OCI-LY3 (cell line): ENCODE results near the gene PPP2R3C.
"Not testable (repeated sequence)": the region's sequence is repeated elsewhere in the genome, so short reads cannot be mapped to it uniquely, and the experiment has no call there.

Experiments
- H2AFZ ChIP-seq: fragments of 200-600, 300-600 bp; shearing (Covaris generic); 2 replicates; pipeline ENCODE4 v1.6.0; 2014; ENCODE audit warnings: antibody characterized with exemption, low read depth, low read length
- H3K27ac ChIP-seq: fragments of 200-600, 300-600 bp; sonication (generic); 2 replicates; pipeline ENCODE4 v1.5.1; 2014; ENCODE audit warnings: mild to moderate bottlenecking, low read length, moderate library complexity, mixed read lengths
- H3K27me3 ChIP-seq: fragments of 200-600, 300-600 bp; sonication (generic); 2 replicates; pipeline ENCODE4 v1.6.1; 2014; ENCODE audit warnings: low read depth, low read length, mixed read lengths
- H3K36me3 ChIP-seq: fragments of 200-600, 300-600 bp; sonication (generic); replicated peaks from 2 replicates; pipeline ENCODE3; 2014; ENCODE audit warnings: low read depth, low read length, mixed read lengths
- H3K4me1 ChIP-seq: fragments of 300-600, 200-600 bp; sonication (generic); 2 replicates; pipeline ENCODE4 v1.6.1; 2014; ENCODE audit warnings: low read length, mixed read lengths
- H3K4me2 ChIP-seq: fragments of 200-600, 300-600 bp; sonication (generic); 2 replicates; pipeline ENCODE4 v1.6.1; 2014; ENCODE audit warnings: low read length, mixed read lengths
- H3K4me3 ChIP-seq: fragments of 300-600, 200-600 bp; sonication (generic); 2 replicates; pipeline ENCODE4 v1.5.1; 2014; ENCODE audit warnings: antibody characterized with exemption, mild to moderate bottlenecking, low read length, moderate library complexity
- H3K79me2 ChIP-seq: fragments of 300-600, 200-600 bp; shearing (Covaris generic); 2 replicates; pipeline ENCODE4 v1.6.1; 2014; ENCODE audit warnings: mild to moderate bottlenecking, low read length, mixed read lengths
- H3K9ac ChIP-seq: fragments of 300-600, 200-600 bp; shearing (Covaris generic); 2 replicates; pipeline ENCODE4 v1.6.0; 2014; ENCODE audit warnings: mild to moderate bottlenecking, low read length, moderate library complexity
- H3K9me3 ChIP-seq: fragments of 200-600, 300-600 bp; shearing (Covaris generic); 2 replicates; pipeline ENCODE4 v1.6.1; 2014; ENCODE audit warnings: low read length, mixed read lengths; ENCODE audit not compliant: insufficient read depth
- H4K20me1 ChIP-seq: fragments of 200-600, 300-600 bp; sonication (generic); 2 replicates; pipeline ENCODE4 v1.6.1; 2016; ENCODE audit warnings: low read length, mixed read lengths; ENCODE audit not compliant: insufficient read depth
- EZH2phosphoT487 ChIP-seq: fragments of 200-600 bp; shearing (Covaris generic); IDR thresholded peaks from 2 replicates; pipeline ENCODE4 v1.6.1; 2018; ENCODE audit warnings: antibody characterized with exemption, mixed run types, low read depth
- TF ChIP-seq, protein P1 (sequence below): fragments of 200-600, 300-600 bp; sonication (generic); IDR thresholded peaks from 2 replicates; pipeline ENCODE4 v1.5.1; 2014; ENCODE audit warnings: antibody characterized with exemption, low read length, low read depth

PPP2R3C gene

DNA sequence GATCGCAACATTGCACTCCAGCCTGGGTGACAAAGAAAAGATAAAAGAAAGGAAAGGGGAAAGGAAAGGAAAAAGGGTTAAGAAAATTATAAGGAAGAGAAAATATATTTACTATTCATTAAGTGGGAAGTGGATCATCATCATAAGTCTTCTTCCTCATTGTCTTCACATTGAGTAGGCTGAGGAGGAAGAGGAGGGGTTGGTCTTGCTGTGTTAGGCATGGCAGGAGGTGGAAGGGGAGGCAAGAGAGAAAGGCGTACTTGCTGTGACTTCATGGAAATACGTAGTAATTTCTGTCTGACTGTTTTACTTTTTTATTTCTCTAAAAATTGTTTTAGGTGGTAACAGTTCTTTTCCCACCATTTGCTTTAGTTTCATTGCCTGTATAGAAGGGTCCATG, 49.6 kb downstream of the PPP2R3C start:
- Histone ChIP-seq H3K9ac (no peak overlapping the region), H3K4me2 (no peak overlapping the region), H3K9me3 (no peaks in the 10 kb centered on the region), H3K4me3 (no peak overlapping the region), H3K27me3 (no peaks in the 10 kb centered on the region), H4K20me1 (no peaks in the 10 kb centered on the region), H3K27ac (no peak overlapping the region), H3K4me1 (no peaks in the 10 kb centered on the region), H2AFZ (no peak overlapping the region), H3K79me2 (no peaks in the 10 kb centered on the region), H3K36me3 (peaks cover under 1% of the 10 kb centered on the region)
- TF ChIP-seq, protein P1, sequence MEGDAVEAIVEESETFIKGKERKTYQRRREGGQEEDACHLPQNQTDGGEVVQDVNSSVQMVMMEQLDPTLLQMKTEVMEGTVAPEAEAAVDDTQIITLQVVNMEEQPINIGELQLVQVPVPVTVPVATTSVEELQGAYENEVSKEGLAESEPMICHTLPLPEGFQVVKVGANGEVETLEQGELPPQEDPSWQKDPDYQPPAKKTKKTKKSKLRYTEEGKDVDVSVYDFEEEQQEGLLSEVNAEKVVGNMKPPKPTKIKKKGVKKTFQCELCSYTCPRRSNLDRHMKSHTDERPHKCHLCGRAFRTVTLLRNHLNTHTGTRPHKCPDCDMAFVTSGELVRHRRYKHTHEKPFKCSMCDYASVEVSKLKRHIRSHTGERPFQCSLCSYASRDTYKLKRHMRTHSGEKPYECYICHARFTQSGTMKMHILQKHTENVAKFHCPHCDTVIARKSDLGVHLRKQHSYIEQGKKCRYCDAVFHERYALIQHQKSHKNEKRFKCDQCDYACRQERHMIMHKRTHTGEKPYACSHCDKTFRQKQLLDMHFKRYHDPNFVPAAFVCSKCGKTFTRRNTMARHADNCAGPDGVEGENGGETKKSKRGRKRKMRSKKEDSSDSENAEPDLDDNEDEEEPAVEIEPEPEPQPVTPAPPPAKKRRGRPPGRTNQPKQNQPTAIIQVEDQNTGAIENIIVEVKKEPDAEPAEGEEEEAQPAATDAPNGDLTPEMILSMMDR: no peak
- TF ChIP-seq EZH2phosphoT487: no peak

GRCh38 chr14:35068238-35069012, 53.4 kb downstream of the PPP2R3C start:
- Histone ChIP-seq H3K9me3 (no peaks in the 10 kb centered on the region), H3K4me2 (no peak overlapping the region), H3K27ac (no peak overlapping the region), H3K27me3 (no peaks in the 10 kb centered on the region), H3K9ac (no peak overlapping the region), H3K79me2 (no peaks in the 10 kb centered on the region), H4K20me1 (no peaks in the 10 kb centered on the region), H3K36me3 (peaks cover 3% of the 10 kb centered on the region), H2AFZ (no peak overlapping the region), H3K4me1 (no peaks in the 10 kb centered on the region), H3K4me3 (no peak overlapping the region)
- TF ChIP-seq, protein P1: no peak
- TF ChIP-seq EZH2phosphoT487: no peak

GRCh38 chr14:35065731-35066130, 56.1 kb downstream of the PPP2R3C start:
- H3K9ac ChIP-seq, H2AFZ ChIP-seq, H3K79me2 ChIP-seq, H3K4me2 ChIP-seq, H4K20me1 ChIP-seq, H3K4me1 ChIP-seq, H3K4me3 ChIP-seq, H3K27ac ChIP-seq, H3K36me3 ChIP-seq, H3K9me3 ChIP-seq, H3K27me3 ChIP-seq: not testable (repeated sequence)

DNA sequence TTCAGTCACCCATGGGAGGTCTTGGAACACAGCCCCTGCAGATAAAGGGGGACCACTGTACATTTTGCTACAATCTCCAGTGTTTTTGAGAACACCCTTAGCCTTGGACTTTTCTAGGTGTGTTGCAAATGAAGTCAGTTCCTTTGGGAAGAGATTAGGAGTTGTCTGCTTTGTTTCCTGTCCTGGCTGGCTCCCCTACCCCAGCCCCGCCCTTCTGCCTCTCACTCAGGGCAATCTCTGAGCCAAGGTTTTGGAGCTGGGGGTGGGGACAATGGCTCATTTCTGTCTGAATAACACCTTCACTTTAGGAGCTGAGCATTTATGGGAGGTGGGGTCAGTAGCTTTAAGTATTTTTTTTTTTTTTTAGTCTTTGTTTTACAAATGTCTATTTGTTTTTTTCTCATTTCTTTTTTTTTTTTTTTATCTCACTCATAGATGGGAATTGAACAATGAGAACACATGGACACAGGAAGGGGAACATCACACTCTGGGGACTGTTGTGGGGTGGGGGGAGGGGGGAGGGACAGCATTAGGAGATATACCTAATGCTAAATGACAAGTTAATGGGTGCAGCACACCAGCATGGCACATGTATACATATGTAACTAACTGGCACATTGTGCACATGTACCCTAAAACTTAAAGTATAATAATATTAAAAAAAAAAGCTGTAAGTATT, 60.5 kb downstream of the PPP2R3C start:
- H3K27me3 ChIP-seq, H3K4me1 ChIP-seq, H3K9ac ChIP-seq, H3K36me3 ChIP-seq, H3K27ac ChIP-seq, H3K4me2 ChIP-seq, H3K79me2 ChIP-seq, H4K20me1 ChIP-seq, H3K9me3 ChIP-seq, H3K4me3 ChIP-seq, H2AFZ ChIP-seq: not testable (repeated sequence)

- Histone ChIP-seq H3K27me3 (no peaks in the 10 kb centered on the region), H3K9me3 (no peaks in the 10 kb centered on the region), H2AFZ (no peak overlapping the region), H3K4me1 (no peaks in the 10 kb centered on the region), H4K20me1 (no peaks in the 10 kb centered on the region), H3K79me2 (peaks cover 5% of the 10 kb centered on the region; the same call in 1 of the 2 replicates), H3K36me3 (peaks cover 5% of the 10 kb centered on the region), H3K27ac (no peak overlapping the region), H3K4me2 (no peak overlapping the region), H3K9ac (no peak overlapping the region), H3K4me3 (no peak overlapping the region)
- TF ChIP-seq, protein P1: no peak
- no peak for TF ChIP-seq EZH2phosphoT487
Measured at GRCh38 chr14:35052637-35053036, 69.2 kb downstream of the PPP2R3C start.
